H7 (cell line): Measurements from ENCODE around the gene GSTM2. TPM values are rescaled to one million over a fixed set of nuclear protein-coding genes. Genes with fewer than 3 reads are reported as not detected.
A peak's percentile ranks its signal among the peaks of the same experiment; 100 is the strongest.
"Not testable (repeated sequence)": the region's sequence is repeated elsewhere in the genome, so short reads cannot be mapped to it uniquely, and the experiment has no call there.

Experiments used
- DNase-seq: peaks from one replicate; pipeline ENCODE4 v3.0.0; 2012
- H3K27me3 ChIP-seq: 2 replicates; pipeline ENCODE4 v1.6.0; 2011; ENCODE audit warnings: mild to moderate bottlenecking, low read length; ENCODE audit not compliant: control insufficient read depth, insufficient read depth
- H3K36me3 ChIP-seq: replicated peaks from 2 replicates; pipeline ENCODE4 v1.5.1; 2011; ENCODE audit warnings: low read length; ENCODE audit not compliant: control insufficient read depth, insufficient read depth
- H3K4me3 ChIP-seq: 2 replicates; pipeline ENCODE4 v1.5.1; 2011; ENCODE audit warnings: low read depth, mild to moderate bottlenecking, control low read depth, low read length, moderate library complexity; ENCODE audit not compliant: insufficient read depth
- total RNA-seq: library from RNA; depleted of rRNA; stranded (reverse); fragments of >200 nt; shearing (Covaris generic); gene quantifications from 2 replicates; pipeline ENCODE4 v1.2.3, GENCODE V29; 2014

The GSTM2 gene
- total RNA-seq, 1 experiment from 2014 or later: 10.8 TPM

GRCh38 chr1:109650609-109651008 lies 17.2 kb upstream of the GSTM2 start:
- H3K36me3 ChIP-seq: no peaks in the 10 kb centered on the region
- H3K27me3 ChIP-seq: peaks cover 10% of the 10 kb centered on the region
- DNase-seq: peak; percentile 0
- no peak overlapping the region for H3K4me3 ChIP-seq

- Histone ChIP-seq H3K36me3 (no peaks in the 10 kb centered on the region), H3K27me3 (peaks cover 11% of the 10 kb centered on the region), H3K4me3 (no peak overlapping the region)
- DNase-seq: peak; percentile 1
Observed at GRCh38 chr1:109652402-109652801, 15.5 kb upstream of the GSTM2 start.

- Histone ChIP-seq H3K36me3 (no peaks in the 10 kb centered on the region), H3K4me3 (no peak overlapping the region), H3K27me3 (peaks cover 11% of the 10 kb centered on the region)
- DNase-seq: peak; percentile 1
Observed at GRCh38 chr1:109653306-109653705, 14.6 kb upstream of the GSTM2 start.

- H3K36me3 ChIP-seq: no peaks in the 10 kb centered on the region
- no peak for DNase-seq
- peaks cover 11% of the 10 kb centered on the region for H3K27me3 ChIP-seq
- H3K4me3 ChIP-seq: no peak overlapping the region
Observed at GRCh38 chr1:109654519-109654918, 13.3 kb upstream of the GSTM2 start.

- peak within 1 kb of the TSS; percentile 78 for H3K4me3 ChIP-seq
- peaks cover 11% of the 10 kb centered on the region for H3K27me3 ChIP-seq
- peak; percentile 94 for DNase-seq
- H3K36me3 ChIP-seq: no peaks in the 10 kb centered on the region
Observed at GRCh38 chr1:109655615-109656519, 12.0 kb upstream of the GSTM2 start, which contains the start of gene GSTM4. TSS of gene GSTM4 (plus strand) at chr1:109656099. CDS start at chr1:109656390, 291 bp downstream.

DNA sequence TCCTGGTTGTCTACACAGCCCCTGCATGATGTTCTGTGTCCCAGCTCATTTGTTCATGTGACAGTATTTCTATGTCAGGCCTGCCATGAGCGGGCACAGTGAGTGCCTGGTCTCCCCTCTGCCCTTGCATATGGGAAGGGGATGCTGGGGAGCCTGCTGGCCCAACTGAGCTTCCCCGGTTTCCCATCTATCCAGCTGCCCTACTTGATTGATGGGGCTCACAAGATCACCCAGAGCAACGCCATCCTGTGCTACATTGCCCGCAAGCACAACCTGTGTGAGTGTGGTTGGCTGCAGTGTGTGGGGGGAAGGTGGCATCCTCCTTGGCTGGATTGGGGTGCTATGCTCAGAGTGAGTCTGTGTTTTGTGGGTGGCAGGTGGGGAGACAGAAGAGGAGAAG lies 10.5 kb upstream of the GSTM2 start:
- DNase-seq: no peak
- no peaks in the 10 kb centered on the region for H3K36me3 ChIP-seq
- no peak overlapping the region for H3K4me3 ChIP-seq
- peaks cover 9% of the 10 kb centered on the region for H3K27me3 ChIP-seq

DNA sequence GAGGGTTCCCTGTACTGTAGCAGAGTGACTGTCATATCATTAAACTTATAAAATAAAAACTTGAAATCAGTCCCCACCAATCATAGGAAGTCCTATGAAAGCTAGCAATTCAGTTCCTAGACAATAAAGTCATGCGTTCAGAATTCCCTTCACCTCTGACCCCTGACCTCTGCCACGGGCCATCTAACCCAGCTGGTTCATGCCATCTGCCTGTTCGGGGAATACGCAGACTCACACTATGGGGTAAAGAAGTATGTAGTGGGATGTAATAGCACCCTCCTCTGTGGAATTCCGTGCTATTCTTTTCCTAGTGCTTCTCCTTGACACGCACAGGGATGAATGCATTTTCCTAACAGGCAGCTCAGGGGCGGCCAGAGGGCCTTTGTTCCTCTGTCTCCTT lies 9.9 kb upstream of the GSTM2 start:
- Histone ChIP-seq H3K4me3 (no peak overlapping the region), H3K27me3 (peaks cover 8% of the 10 kb centered on the region), H3K36me3 (no peaks in the 10 kb centered on the region)
- no peak for DNase-seq

GRCh38 chr1:109658533-109659042 lies 9.3 kb upstream of the GSTM2 start:
- no peak overlapping the region for H3K4me3 ChIP-seq
- peaks cover 8% of the 10 kb centered on the region for H3K27me3 ChIP-seq
- H3K36me3 ChIP-seq: no peaks in the 10 kb centered on the region
- no peak for DNase-seq

DNA sequence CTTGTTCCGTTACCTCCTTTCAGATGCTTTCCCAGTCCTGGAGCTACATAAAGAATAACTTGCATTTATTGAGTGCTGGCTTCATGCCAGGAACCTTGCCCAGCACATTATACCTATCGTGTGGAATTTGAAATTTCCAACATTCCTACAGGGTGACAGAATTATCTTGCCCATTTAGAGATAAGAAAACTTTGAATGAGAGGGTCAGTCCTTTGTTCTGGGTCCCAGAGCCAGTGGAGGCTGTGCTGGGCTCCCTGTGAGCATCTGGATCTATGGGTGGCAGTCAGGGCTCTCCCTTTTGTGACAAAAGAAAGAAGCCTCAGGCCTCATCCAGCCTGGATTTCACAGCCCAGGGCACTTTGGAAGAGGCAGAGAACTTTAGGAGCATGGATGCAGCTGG lies 8.7 kb upstream of the GSTM2 start:
- no peak overlapping the region for H3K4me3 ChIP-seq
- DNase-seq: no peak
- H3K36me3 ChIP-seq: no peaks in the 10 kb centered on the region
- peaks cover 8% of the 10 kb centered on the region for H3K27me3 ChIP-seq

- DNase-seq: no peak
- no peaks in the 10 kb centered on the region for H3K36me3 ChIP-seq
Observed at GRCh38 chr1:109659997-109660690, 7.7 kb upstream of the GSTM2 start.

GRCh38 chr1:109660691-109661026 lies 7.2 kb upstream of the GSTM2 start:
- not testable (repeated sequence) for H3K4me3 ChIP-seq, H3K27me3 ChIP-seq, H3K36me3 ChIP-seq
- peak; percentile 3 for DNase-seq

More at GRCh38 chr1:109659997-109660690, 7.7 kb upstream of the GSTM2 start:
- H3K27me3 ChIP-seq: peaks cover 1% of the 10 kb centered on the region; the same call in 1 of the 2 replicates
- H3K4me3 ChIP-seq: no peak overlapping the region

DNA sequence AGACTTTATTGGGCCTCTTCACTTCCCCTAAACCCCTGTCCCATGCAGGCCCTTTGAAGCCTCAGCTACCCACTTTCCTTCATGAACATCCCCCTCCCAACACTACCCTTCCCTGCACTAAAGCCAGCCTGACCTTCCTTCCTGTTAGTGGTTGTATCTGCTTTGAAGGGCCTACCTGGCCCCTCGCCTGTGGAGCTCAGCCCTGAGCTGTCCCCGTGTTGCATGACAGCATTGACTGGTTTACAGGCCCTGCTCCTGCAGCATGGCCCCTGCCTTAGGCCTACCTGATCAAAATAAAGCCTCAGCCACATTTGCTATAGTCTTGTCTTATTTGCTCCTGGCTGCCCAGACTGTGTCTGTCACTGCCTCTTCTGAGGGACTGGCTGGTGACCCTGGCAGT lies 6.5 kb upstream of the GSTM2 start:
- Histone ChIP-seq H3K36me3 (no peaks in the 10 kb centered on the region), H3K4me3 (no peak overlapping the region), H3K27me3 (no peaks in the 10 kb centered on the region; the same call in 1 of the 2 replicates)
- peak; percentile 0 for DNase-seq

DNA sequence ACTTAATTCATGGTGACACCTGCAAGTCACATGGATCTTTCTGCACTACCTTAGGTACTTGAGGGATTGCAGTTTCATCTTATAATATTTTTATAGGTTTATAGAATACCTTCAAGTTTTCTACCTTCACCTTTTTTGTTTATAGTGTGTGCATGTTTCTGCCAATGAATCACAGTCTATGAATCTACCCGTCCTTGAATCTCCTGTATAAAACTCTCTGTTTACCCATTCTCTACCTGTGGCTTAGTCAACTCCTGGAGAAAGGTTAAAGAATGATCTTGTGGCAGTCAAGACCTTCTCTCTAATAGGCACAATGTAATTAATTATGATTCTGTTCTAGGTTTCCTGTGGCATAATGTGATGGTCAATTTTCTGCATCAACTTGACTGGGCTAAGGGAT lies 3.2 kb upstream of the GSTM2 start:
- no peak for DNase-seq
- Histone ChIP-seq H3K27me3 (no peaks in the 10 kb centered on the region; the same call in 1 of the 2 replicates), H3K4me3 (no peak overlapping the region), H3K36me3 (no peaks in the 10 kb centered on the region)

DNA sequence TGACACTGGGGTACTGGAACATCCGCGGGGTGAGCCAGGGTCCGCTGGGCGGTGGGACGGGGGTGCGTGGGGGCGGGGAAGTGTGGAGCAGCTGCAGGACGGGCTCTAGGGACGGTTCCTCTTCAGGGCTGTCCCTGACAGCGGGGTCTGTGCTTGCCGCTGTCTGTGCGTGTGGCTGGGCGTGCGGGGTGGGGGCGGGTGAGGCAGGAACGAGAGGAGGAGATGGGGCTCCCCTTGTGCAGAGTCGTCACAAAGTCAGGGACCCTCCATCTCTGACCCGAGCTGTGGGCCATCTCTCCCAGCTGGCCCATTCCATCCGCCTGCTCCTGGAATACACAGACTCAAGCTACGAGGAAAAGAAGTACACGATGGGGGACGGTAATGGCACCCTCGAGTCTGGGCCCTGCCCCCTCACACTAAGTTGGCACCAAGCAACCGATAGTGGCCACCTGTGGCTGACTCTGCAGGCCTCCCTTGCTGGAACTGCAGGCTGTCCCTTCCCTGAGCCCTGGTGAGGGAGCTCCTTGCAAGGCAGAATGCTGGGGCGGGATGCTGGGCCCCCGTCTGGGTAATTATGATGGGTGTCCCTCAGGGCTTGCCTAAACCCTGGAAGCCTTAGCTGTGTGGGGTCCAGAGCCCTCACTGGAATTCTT lies 392 bp downstream of the GSTM2 start:
- no peaks in the 10 kb centered on the region for H3K36me3 ChIP-seq
- DNase-seq: no peak

More for the DNA sequence above, 392 bp downstream of the GSTM2 start:
- Histone ChIP-seq H3K27me3 (no peaks in the 10 kb centered on the region; the same call in 1 of the 2 replicates), H3K4me3 (peak overlapping the region; percentile 38)
